Activated CD8-positive, alpha-beta memory T cell treated with anti-CD3 and anti-CD28 coated beads for 48 hours (primary cell): ENCODE results near the gene REM1.
"Not testable (repeated sequence)": the region's sequence is repeated elsewhere in the genome, so short reads cannot be mapped to it uniquely, and the experiment has no call there.

Experiments used
- DNase-seq, 3 experiments: peaks; one replicate each; pipeline ENCODE4 v3.0.0-alpha.2; 2020; ENCODE audit warnings: low read depth in 2 of 3, low spot score in 2 of 3

REM1 gene

DNA sequence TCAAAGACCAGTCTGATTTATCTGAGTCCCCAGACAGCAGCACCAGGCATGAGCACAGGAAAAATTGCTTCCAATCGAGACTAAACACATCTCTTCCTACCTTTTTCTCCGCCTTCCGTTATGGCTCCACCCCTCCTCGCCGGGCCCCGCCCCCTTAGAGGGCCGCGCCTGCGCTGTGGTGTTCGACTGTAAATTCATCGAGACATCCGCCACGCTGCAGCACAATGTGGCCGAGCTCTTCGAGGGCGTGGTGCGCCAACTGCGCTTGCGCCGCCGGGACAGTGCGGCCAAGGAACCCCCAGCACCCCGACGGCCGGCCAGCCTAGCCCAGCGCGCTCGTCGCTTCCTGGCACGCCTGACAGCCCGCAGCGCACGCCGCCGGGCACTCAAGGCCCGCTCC is 8.9 kb downstream of the REM1 start:
- DNase-seq: no peak

DNA sequence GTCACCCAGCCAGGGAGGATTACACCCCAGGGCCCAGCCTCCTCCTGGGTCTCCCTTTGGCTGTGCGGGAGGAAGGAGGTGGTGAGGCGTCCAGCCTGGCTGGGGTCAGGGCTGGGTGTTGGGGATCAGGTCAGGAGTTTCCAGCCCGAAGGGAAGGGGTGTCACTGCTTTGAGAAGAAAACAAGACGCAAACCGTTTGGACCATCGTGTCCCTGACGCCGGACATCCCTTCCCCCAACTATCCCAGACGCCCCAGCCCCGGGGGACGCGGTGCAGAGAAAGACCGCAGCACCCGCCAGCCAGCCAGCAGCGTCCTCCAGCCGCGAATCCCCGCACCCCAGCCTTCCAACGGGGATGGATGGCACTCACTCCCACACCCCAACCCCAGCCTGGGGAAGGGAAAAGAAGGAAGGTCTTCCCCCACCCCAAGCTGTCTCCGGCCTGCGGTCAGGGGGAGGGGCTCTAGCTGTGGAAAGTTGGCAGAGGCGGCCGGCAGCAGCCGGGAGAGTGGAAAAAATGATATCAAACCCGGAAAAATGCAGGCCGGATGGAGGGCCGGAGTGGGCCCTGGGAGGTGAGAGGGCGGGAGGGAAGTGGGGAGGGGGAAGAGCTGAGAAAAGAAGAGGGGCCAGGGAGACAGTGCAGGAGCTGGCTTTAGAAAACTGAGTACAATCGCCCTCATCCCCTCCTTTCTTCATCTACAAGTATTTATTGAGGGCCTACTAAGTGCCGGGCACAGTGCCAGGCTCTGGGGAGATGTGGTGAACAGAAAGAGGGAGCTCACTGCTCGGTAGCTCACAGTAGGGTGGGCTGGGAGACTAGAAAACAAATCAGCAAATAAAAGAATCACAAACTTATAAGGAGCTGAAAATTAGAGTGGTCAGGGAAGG is 10.6 kb downstream of the REM1 start:
- DNase-seq: no peak

DNA sequence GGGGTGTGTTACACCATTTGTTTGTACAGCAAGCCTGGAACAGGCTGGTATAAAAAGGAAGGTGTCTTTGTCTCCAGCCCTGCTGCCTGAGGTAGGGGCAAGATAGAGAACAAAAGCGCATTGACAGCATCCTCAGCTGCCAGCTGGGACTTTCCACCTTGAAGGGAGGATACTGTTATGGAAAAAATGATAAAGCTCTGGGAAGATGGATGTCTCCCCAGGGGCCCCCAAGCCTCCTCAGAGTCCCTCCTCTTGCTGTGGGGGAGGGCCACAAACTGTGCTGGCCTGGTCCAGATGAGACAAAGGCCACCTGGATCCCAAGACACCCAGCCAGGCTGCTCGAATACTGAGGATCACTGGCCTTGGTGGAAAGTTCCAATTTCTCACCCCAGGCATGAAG is 13.0 kb downstream of the REM1 start:
- no peak for DNase-seq

DNA sequence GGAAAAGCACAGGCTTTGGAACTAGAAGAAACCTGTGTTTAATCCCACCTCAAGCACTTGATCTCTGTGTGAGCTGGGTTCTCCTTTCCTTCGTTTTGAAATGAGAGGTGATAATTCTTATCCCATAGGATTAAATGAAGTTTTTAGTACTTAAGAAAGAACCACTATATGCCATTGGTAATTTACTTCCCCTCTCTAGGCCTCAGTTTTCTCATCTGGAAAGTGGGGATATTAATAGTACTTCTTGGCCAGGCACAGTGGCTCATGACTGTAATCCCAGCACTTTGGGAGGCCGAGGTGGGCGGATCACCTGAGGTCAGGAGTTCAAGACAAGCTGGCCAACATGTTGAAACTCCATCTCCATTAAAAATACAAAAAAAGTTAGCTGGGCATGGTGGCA is 14.1 kb downstream of the REM1 start:
- no peak for DNase-seq

DNA sequence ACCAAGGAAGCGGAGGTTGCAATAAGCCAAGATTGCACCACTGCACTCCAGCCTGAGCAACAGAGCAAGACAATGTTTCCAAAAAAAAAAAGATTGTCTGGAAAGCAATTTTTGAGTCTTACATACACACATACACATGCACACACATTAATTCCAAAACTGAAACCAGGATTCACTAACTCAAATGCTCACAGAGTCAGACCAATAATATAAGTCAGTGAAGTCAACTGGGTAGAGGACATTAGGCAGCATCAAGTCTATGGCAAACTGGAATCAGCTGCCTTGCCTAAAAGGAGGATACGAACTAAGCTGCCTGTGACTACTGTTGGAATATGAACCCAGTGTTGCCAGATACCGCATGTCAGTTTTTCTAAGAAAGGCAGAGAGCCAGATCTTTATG is 15.7 kb downstream of the REM1 start:
- no peak for DNase-seq

DNA sequence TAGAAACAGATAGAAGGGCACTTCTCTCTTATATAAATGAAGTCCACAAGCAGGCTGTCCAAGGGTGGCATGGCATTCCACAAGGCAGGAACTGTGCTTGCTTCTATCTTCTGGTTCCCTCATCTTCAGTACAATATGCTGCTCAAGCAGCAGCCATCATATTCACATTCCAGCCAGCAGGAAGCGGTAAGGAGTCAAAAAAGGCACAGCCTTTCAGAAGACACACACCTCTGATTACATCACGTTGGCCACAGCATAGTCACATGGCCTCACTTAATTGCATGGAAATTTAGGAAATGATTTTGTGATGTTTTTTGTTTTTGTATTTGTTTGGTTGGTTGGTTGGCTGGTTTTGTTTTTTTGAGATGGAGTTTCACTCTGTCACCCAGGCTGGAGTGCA is 19.0 kb downstream of the REM1 start:
- no peak for DNase-seq

DNA sequence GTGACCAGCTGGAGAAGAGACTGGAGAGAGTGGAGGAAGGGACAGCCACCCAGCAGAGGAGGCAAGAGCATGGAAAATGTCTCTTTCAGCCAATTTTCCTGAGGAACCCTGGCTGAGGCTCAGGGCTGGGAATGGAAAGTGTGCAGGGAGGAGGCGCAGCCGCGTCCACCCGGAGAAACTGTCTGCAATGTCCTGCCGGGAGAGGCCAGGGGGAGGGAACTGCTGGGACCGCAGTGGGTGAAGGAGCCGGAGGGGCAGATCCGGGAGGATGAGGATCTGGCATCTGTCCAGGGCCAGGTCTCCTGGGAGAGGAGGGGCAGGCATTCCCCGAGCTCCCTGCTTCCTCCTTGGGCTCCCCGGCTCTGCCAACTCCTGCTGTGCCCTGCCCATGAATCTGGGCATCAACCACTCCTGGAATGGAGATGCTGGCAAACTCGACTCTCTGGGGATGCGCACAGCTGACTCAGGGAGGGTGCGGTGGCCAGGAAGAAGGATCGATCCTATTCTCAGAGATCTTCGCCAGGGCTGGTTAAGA is 21.7 kb downstream of the REM1 start:
- DNase-seq: no peak

DNA sequence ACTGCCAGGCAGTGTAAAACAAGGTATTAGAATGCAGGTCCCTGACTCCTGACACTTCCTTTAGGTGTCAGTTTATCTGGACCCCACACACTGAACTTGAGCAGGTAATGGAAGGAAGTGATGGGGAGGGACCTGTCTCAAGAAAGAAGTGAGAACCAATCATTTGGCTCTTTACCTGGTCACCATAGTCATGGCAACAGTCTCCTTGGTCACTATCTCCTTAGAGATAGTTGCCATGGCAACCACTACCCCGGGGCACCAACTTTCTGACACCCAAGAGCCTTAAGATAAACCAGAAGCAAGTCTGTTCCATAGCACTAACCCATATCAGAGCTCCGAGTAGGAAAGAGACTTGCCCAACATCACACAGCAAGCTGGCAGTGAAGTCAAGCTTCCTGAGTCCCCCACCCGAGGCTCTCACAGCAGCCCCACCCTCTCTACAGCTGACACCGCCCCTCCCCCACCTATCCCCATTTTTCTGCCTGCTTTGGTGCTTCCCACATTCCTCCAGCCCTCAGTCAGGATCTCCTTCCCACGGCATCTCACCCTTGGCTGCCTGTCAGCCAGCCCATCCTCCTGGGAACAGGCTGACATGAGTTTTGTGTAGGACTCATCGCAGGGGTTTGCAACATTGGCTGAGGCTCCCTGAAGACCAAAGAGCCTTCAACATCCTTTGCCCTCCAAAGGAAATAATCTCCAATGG is 22.9 kb downstream of the REM1 start:
- DNase-seq: no peak

DNA sequence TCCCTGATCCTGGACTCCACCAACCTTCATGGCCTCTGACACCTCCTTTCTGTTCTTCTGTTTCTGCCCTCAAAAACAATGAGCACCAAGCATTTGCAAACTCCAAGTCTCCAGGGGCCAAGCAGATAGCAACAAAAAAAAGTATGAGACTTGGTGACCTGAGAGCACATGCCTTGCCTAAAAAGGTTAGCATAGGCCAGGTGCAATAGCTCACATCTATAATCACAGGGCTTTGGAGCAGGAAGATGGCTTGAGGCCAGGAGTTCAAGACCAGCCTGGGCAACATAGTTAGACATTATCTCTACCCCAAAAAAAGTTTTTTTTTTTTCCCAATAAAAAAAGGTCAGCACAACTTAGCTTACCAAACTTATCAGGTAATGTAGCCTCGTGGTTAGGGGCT is 25.4 kb downstream of the REM1 start:
- DNase-seq: no peak

DNA sequence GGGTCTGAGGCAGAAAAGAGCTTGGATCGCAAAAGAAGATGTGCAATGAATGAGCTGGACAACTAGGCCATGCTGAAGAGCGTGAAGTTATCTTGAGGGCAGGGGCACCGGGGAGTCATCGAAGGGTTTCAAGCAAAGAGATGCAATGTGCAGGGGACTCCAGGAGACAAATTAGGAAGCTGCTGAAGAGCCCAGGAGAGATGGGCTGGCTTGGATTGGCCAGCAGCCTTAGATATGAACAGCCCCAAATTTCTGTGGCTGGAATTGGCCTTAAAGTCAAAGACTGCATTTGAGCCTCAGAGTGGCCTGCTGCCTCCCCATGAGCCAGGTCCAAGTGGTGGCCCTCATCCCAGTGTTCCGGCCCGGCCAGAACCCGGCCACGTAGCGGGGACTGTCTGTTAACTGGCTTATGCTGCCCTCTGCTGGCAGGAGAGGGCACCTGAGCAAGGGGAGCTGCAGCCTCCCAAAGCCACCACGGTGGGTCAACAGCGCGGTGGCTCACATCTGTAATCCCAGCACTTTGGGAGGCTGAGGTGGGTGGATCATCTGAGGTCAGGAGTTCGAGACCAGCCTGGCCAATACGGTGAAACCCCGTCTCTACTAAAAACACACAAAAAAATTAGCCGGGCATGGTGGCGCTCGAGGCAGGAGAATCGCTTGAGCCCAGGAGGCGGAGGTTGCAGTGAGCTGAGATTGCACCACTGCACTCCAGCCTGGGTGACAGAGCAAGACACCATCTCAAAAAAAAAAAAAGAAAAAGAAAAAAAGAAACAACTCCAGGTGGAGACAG is 28.0 kb downstream of the REM1 start:
- DNase-seq: peak; percentile 46 to 70 (median 63)

DNA sequence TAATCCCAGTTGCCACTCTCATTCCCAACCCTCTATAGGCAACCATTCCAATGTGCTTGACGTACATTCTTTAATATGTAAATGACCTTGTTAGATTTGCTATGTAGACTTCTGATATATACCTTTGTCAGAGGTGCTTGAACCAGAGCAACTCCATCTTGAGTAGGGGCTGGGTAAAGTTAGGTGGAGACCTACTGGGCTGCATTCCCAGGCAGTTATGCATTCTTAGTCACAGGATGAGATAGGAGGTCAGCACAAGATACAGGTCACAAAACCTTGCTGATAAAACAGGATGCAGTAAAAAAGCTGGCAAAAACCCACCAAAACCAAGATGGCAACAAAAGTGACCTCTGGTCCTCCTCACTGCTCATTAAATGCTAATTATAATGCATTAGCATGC is 30.8 kb downstream of the REM1 start:
- DNase-seq: no peak

DNA sequence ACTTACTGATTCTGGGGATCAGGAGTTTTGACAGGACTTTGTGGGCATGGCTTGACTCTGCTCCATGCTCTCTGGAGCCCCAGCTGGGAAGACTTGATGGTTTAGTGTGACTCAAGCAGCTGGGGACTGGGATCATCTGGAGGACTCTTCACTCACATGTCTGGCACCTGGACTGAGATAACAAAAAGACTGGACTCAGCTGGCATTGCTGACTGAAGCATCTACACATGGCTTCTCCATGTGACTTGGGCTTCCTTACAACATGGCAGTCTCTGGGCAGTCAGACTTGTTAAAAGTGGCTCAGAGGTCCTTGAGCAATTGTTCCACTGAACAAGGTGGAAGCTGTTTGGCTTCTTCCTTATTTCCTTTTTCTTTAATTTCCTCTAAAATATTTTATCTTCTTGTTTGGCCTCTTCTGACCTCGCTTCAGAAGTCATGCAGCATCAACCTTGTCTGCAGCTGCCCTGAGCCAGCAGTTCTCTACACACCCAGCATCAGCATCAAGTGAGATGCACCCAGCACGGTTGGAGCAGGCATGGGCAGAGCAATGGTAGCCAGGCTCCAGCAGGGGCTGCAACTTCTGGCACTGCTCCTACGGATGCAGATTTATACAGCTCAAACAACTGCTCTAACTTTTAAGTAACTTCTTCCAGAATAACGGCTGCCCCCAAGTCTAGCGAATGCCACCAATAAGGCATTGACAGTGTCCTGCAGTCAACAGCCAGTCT is 33.6 kb downstream of the REM1 start:
- no peak for DNase-seq

DNA sequence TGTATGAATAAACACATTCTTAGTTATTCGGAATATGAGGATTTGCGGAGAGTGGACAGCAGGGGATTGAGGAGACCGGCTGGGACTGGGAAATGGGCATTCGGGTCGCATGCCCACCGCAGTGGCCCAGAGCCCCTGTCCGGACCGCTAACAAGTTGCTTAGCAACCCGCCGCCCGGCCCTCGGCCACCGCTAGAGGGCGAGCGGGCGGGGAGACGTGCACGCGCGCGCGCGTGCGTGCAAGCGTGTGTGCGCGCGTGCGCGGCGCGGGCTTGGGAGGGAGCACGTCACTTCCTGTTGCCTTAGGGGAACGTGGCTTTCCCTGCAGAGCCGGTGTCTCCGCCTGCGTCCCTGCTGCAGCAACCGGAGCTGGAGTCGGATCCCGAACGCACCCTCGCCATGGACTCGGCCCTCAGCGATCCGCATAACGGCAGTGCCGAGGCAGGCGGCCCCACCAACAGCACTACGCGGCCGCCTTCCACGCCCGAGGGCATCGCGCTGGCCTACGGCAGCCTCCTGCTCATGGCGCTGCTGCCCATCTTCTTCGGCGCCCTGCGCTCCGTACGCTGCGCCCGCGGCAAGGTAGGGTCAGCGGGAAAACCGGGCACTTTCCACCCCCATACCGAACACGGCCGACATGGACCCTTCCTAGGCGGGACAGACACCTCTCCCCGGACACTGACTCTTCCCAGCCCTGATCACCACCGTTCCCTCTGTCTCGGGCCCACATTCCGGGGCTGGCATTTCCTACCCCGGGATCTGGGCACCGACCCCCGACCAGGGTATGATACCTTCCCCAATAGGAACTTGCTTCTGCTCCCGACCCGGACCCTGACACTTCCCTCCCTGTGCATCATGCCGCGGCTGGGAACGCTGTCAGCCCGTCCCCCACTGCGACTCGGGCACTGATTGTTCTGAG is 39.3 kb downstream of the REM1 start, which contains the start of gene HM13:
TSS of gene HM13 (plus strand) at position 289 of the 918 bp plus-strand sequence. CDS start at position 399, 110 bp downstream.
- DNase-seq: peak; percentile 75 to 81 (median 78)

DNA sequence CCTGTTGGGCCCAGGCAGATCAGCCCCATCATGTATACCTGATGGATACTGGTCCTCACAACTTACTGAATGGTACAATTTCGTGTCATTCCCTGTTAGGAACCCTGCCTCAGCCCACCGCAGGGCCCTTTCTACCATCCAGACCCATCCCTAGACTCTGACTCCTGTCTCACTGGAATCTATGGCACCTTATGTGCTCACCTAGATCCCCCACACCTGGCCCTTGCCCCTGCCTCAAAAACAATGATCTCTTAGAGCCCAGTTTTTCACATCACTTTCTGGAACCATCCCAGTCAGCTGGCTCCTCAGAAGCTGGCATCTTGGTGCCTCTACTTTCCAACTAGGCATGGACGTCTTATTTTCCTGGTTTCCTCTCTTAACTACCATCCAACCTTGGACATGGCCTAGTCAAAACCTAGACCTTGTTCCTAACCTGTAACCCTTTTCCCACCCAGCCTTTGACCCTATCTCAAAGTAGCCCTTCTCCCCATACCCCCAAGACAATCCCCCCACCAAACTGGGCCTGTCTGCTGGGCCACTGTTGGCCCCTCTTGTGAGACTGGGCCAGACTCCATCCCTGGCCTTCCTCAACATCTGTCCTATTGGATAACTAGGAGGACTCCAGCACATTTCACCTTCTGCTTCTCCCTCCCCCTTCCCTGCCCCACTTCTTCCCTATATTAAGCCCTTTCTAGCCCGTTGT is 40.1 kb downstream of the REM1 start:
- DNase-seq: no peak

DNA sequence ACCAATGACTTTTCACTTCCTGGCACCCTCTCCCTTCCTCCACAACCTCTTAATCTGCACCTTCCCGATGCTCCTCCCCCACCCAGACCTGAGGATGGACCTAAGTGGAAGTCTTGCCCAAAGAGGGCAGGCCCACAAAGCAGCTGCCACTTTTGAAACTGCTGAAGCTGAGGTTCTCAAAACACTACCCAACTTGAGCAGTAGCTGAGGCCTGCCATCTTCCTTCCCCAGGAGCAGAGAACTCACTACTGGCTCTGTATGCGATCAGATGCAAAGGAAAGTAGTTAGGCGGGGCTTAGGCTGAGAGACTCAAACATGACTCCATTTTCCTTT is 40.7 kb downstream of the REM1 start:
- no peak for DNase-seq

DNA sequence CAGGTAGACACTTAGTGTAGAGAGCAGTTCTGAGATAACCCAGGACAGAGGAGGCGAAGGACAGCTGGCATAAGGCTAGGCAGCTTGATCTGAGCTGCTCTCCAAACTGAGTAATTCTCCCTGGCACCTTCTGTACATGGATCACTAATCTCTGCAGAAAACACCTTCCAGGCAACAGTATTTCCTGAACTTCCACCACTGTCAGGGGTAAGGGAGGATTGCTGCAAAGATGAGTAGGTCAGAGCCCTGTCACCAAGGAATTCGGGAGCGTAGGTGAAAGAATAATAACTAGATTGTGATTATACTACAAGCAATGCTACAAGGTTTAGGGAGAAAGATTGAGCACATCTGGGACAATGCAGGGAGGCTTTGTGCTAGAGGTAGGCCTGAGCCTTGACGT is 41.1 kb downstream of the REM1 start:
- DNase-seq: no peak

DNA sequence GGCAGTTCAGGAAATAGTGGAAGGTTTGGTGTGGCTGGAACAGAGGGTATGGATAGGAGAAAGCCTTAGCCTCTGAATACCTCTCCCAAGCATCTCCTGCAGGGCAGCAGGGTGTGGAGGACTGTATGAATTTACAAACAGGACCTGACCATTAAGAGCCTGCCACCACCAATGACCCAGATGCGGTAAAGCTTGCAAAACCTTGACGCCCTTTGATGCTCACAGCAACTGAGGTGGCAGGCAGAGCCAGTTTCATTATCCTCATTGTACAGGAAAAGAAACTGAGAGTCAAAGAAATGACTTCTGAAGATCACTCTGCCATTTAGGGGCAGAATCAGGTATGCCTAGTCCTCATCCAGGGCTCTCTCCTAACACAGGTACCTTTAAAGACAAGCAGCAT is 41.6 kb downstream of the REM1 start:
- no peak for DNase-seq

DNA sequence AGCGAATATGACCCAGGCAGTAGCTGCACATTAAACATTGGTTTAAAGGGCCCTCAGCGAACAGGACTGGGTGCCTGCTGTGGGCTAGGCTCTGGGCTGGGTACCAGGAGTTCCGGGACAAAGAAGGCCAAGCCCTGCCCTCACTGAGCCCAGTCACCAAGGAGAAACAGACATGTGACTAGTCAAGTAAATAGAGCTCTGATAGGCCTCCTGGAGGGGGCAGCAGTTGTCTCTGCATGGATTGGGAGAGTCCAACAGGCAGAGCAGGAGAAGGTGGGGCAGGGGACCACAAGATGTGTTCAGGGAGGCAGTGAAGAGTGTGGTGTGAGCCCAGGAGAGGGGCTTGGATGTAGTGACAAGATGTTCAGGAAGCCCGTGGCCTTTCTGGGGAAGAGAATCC is 42.3 kb downstream of the REM1 start:
- DNase-seq: no peak

DNA sequence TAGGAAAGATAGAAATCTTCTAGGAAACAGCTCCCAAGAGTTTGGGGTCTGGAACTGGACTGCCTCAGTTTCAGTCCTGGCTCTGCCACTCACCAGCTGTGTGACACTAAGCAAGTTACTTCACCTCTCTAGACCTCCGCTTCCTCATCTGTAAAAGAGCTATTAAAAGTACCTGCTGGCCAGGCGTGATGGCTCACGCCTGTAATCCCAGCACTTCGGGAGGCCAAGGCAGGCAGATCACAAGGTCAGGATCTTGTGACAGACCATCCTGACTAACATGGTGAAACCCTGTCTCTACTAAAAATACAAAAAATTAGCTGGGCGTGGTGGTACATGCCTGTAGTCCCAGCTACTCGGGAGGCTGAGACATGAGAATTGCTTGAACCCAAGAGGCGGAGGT is 46.2 kb downstream of the REM1 start:
- not testable (repeated sequence) for DNase-seq
